ENCODE results near the gene KRT4. TPM values are rescaled to one million over a fixed set of nuclear protein-coding genes. Genes with fewer than 3 reads are reported as not detected.

Gene KRT4
- total and polyA plus RNA-seq, 3 donors from 2014 or later: 0.19 TPM; not detected in 2

DNA sequence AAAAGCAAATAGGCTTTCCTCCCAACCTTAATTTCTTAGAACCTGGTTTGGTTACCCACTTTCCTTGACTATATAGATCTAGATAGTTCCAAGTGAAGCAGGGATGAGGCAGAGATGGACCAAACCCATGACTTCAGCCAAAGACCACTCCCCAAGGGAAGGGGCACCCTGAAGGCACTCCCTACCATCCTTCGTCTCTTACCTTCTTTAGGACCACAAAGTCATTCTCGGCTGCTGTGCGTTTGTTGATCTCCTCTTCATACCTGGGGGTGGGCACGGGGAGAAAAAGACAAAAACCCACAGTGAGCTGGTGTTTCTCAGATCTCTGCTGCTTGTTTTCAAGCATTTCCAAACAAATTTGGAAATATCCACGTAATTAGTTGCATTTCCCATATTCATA is 3.4 kb downstream of the KRT4 start:
- H3K4me3 ChIP-seq: no peak overlapping the region
- H3K27ac ChIP-seq: no peak overlapping the region
- DNase-seq: no peak
- no peaks in the 10 kb centered on the region for H3K9me3 ChIP-seq
- intact Hi-C loops (cut with DNase I; ENCODE audit: low total_unique reads): no loop called here
- WGBS, 2 donors: 76 to 77% methylated on average over 5 of the region's 5 CpGs
- H3K27me3 ChIP-seq: no peaks in the 10 kb centered on the region
- H3K36me3 ChIP-seq (ENCODE audit: low read depth, missing control alignments): no peaks in the 10 kb centered on the region
- H3K4me1 ChIP-seq: no peaks in the 10 kb centered on the region
- TF ChIP-seq POLR2A (IDR thresholded peaks at IDR 0.05): no peak
- TF ChIP-seq, protein P1, sequence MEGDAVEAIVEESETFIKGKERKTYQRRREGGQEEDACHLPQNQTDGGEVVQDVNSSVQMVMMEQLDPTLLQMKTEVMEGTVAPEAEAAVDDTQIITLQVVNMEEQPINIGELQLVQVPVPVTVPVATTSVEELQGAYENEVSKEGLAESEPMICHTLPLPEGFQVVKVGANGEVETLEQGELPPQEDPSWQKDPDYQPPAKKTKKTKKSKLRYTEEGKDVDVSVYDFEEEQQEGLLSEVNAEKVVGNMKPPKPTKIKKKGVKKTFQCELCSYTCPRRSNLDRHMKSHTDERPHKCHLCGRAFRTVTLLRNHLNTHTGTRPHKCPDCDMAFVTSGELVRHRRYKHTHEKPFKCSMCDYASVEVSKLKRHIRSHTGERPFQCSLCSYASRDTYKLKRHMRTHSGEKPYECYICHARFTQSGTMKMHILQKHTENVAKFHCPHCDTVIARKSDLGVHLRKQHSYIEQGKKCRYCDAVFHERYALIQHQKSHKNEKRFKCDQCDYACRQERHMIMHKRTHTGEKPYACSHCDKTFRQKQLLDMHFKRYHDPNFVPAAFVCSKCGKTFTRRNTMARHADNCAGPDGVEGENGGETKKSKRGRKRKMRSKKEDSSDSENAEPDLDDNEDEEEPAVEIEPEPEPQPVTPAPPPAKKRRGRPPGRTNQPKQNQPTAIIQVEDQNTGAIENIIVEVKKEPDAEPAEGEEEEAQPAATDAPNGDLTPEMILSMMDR (IDR thresholded peaks at IDR 0.05): no peak

DNA sequence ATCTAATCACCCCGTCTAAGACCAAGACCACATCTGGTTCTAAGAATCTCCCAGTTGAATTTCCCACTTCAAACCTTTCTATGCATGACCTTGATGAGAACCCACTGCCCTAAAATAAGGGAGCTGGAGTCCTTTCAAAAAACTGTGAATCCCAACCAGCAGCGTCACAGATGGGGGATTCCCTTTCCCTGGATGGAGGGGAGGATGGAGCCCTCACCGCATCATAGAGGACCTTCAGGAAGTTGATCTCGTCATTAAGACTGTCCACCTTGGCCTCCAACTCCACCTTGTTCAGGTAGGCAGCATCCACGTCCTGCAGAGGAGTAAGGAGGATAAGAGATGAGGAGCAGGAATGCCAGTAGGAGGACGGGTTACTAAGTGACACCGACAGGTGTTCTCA is 4.8 kb downstream of the KRT4 start:
- H3K36me3 ChIP-seq (ENCODE audit: low read depth, missing control alignments): no peaks in the 10 kb centered on the region
- no peak overlapping the region for H3K4me3 ChIP-seq
- intact Hi-C loops (cut with DNase I; ENCODE audit: low total_unique reads): no loop called here
- TF ChIP-seq, protein P1 (IDR thresholded peaks at IDR 0.05): no peak
- TF ChIP-seq POLR2A (IDR thresholded peaks at IDR 0.05): no peak
- WGBS, 2 donors: 87 to 89% methylated on average over 7 of the region's 7 CpGs
- no peaks in the 10 kb centered on the region for H3K27me3 ChIP-seq
- H3K27ac ChIP-seq: no peak overlapping the region
- no peaks in the 10 kb centered on the region for H3K9me3 ChIP-seq
- no peaks in the 10 kb centered on the region for H3K4me1 ChIP-seq
- DNase-seq: no peak

DNA sequence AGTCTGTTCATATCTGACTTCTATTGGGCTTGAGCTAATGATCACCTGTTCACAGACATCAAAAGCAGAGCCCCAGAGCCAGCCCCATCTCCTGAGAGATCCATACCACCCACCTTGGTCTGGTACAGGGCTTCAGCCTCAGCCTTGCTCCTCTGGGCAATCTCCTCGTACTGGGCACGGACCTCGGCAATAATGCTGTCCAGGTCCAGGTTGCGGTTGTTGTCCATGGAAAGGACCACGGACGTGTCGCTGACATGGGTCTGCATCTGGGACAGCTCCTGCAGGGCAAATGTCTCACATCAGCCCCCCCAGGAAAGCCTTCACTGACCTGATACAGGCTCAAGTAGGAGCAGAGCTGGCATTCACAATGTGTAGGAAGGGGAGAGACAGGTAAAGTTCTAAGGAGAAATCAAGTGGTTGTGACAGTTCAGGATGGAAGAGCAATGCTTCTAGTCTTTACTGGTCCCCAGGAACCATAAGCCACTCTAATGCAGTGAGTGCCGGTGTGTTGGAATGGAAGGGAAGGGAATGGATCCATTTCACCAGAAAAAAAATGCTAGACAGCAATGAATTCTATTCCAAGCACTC is 5.2 kb downstream of the KRT4 start:
- no peaks in the 10 kb centered on the region for H3K4me1 ChIP-seq
- H3K27ac ChIP-seq: no peak overlapping the region
- no peaks in the 10 kb centered on the region for H3K27me3 ChIP-seq
- intact Hi-C loops (cut with DNase I; ENCODE audit: low total_unique reads): no loop called here
- H3K36me3 ChIP-seq (ENCODE audit: low read depth, missing control alignments): no peaks in the 10 kb centered on the region
- no peaks in the 10 kb centered on the region for H3K9me3 ChIP-seq
- no peak for DNase-seq
- no peak for TF ChIP-seq POLR2A (IDR thresholded peaks at IDR 0.05)
- TF ChIP-seq, protein P1 (IDR thresholded peaks at IDR 0.05): no peak
- H3K4me3 ChIP-seq: no peak overlapping the region
- 93 to 98% methylated on average over 8 of the region's 8 CpGs for WGBS, 2 donors

GRCh38 chr12:52807544-52808470 is 6.1 kb downstream of the KRT4 start:
- intact Hi-C loops (cut with DNase I; ENCODE audit: low total_unique reads): no loop called here
- WGBS, 2 donors: 88 to 92% methylated on average over 16 of the region's 16 CpGs
- Histone ChIP-seq H3K9me3 (no peaks in the 10 kb centered on the region), H3K27ac (no peak overlapping the region), H3K4me1 (no peaks in the 10 kb centered on the region), H3K36me3 (ENCODE audit: low read depth, missing control alignments) (no peaks in the 10 kb centered on the region), H3K4me3 (no peak overlapping the region), H3K27me3 (no peaks in the 10 kb centered on the region)
- DNase-seq: no peak
- no peak for TF ChIP-seq POLR2A (IDR thresholded peaks at IDR 0.05)
- TF ChIP-seq, protein P1 (IDR thresholded peaks at IDR 0.05): no peak

Data from testis (tissue), 3 donors.